T1000 (cell line): ENCODE data around the gene ACTRT2.

Experiments
- DNase-seq: peaks from one replicate; lab custom pipeline; 2025; ENCODE audit warnings: mixed read lengths; lab: John Stamatoyannopoulos, UW

Gene ACTRT2

GRCh38 chr1:3069491-3070308 is 48.4 kb downstream of the ACTRT2 start:
- DNase-seq: no peak

GRCh38 chr1:3070309-3070643 is 49.0 kb downstream of the ACTRT2 start:
- DNase-seq: no peak

- no peak for DNase-seq
Observed at GRCh38 chr1:3070644-3071564, 49.6 kb downstream of the ACTRT2 start.

GRCh38 chr1:3071565-3072390 is 50.5 kb downstream of the ACTRT2 start:
- DNase-seq: no peak
